Stimulated activated CD8-positive, alpha-beta memory T cell treated with anti-CD3 and anti-CD28 coated beads, Interleukin-4, amount 100 ng/mL, for 24 hours (primary cell): ENCODE data around the gene ZNF497.
"Not testable (repeated sequence)": the region's sequence is repeated elsewhere in the genome, so short reads cannot be mapped to it uniquely, and the experiment has no call there.

Experiments
- DNase-seq: peaks from one replicate; pipeline ENCODE4 v3.0.0-alpha.2; 2020; ENCODE audit warnings: low read depth

The ZNF497 gene

DNA sequence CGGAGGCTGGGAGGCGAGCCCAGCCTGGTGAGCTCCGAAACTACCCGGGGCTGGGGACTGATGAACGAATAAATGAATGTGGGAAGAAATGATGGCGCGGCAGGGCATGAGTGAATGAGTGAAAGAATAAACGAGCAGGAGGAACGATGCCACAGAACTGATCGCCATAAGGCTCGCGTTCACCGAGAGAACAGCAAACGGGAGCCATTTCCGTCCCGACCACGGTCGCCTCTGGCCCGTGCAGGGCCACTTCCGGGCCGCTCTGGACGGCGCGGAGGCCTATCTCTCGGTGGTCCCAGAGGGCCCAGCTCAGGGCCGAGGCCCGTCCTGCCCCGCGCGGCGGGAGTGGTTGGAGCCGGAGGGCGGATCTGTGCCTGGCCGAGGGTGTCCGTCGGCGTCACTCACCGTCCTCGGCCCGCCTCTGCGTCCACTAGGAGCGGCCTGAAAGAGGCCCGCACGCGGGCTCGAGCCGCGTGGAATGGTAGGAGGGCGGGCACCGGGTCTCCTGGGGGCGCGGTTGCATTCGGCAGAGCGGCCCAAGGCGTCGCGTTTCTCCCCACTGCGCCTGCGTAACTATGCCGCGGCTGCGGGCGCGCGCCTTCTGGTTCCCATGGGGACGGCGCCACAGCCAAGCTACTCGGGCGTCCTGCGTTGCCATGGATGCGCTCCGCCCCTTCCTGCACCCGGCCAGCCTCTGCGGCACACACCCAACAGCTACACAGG, at the start of gene ZNF497:
Gene ZNF497, minus strand, starts transcription at position 480 of the 723 bp plus-strand sequence. CDS start 5,116 bp downstream, outside the sequence.
- DNase-seq: peak; percentile 96

DNA sequence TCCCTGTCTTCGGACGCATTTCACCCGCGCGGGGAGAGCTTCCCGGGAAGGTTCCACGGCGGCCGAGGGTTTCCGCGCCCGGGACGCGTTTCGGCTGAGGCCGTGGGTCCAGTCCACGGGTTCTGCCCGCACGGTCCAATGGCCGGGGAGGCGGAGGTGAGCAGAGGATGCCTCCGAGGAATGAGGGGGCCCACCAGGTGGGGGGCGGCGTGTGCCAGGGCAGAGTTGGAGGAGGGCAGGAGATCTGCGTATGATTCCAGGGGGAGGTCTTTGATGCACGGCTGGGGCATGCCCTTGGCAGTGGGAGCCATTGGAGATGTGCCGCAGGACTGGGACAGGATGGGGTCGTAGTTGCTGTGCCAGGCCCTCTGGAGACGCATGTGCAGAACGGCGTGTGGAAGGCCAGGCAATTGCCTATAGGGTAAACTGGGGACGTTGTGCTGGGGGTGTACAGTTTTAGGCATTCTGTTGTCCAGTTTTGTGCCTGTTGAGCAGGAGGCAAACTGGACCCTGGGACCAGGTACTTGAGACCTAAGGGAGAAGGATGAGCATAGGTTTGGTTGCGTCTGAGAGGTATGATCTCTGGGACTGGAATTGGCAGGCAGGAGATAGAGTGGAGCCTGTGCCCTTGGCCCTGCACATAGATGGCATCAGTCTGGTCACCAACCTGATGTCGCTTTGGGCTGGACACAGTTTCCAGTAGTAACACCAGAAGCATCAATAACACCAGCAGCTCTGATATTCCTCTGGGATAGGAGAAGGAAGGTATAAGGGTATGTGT, 46.6 kb upstream of the ZNF497 start:
- DNase-seq: no peak

DNA sequence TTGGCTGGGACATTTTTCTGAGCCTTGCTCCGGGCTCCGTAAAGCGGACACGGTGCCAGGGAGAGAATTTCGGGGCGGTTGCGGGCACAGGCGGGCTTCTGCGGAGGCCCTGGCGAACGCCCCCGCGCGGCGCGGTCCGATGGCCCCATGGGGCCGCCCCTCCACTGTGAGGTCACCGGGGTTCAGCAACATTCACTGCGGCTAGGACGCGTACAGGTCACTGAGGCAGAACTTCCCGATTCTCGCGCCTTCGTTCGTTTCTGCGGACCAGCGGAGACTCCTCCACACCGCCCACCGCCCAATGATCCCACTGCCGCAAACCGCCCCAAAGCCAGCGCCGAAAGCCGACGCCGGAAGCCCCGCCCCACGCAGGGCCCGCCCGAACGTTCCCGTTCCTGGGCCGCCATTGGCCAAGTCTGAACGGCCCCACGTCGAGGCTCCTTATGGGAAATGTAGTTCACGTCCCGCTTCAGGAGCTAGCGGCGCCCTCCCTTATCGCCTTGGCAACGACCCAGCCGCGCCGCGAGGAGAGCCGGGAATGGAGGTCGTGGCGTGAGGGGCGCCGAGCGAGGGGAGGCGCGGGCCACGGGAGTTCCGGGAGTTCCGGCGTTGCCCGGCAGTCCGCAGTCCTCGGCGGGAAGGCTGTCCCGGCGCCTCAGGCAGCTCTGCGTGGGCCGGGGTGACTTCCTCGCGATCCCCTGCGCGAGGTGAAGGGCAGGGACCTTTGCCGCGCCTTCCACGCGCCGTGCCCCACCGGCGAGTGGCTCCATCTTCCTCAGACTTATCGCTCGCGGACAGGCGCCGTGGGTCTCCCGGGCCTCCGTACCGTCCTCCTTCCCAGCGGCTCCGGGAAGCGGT, 45.8 kb upstream of the ZNF497 start, which contains the start of gene ZNF584:
Gene ZNF584, plus strand, starts transcription at position 498 of the 858 bp plus-strand sequence. CDS start 499 bp downstream, outside the sequence.
- peak; percentile 92 for DNase-seq

DNA sequence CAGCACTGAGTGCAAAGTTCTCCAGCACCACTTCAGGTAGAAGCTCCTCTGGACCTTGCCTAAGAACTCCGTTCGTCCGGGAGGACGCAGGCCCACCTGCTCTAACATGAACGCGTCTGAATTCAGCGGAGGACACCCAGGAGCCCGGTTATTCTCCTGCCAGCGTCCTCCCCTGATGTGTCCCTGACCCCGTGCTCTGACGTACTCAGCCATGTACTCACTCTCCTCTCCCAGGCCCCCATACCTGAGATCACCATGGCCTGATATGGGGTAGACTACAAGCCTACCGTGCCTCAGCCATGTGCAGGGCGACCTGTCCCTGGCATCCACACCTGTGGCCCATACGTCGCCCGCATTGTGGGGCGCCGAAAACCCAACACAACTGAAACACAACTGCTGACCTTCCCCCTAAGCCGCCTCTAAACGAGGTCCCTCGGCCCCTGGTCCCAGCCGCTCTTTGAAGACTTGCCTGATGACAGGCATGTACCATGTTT, 45.2 kb upstream of the ZNF497 start:
- DNase-seq: no peak

DNA sequence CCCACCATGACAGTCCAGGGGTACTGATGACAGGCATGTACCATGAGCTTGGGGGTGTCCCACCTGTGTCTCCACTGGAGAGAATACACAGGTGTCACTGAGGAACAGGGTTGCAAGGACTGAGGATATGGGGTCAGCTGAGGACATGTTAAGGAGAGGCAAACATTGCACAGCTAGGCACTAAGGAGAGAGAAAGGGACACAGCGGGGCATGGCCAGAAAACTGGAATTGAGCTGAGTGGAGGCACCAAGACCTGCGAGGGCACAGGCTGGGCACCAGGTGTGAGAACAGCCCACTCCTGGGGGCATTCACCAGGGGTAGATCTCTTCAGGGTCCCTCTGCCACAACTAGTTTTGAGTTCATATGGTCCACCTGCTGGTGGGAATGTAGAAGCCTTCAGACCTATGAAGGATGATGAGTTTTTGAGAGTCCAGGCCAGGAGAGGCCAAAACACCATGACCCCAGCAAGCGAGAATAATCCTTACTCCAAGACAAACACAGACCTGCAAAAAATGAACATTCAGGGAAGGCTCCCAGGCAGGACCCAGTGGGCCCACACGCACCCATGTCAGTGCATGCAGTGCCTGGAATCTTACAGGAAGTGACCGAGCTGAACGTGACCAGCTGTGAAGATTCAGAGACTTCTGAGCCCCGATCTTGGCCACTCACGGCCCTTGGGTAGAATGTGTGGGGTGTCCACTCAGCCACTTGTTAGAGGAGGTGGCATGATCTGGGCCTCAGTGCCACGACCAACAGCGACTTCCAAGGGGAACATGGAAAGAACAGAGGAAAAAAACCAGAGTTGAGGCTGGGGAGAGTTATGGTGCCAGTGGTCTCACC, 44.5 kb upstream of the ZNF497 start:
- no peak for DNase-seq

- not testable (repeated sequence) for DNase-seq
These were observed 41.4 kb upstream of the ZNF497 start for GRCh38 chr19:58403920-58404478.

GRCh38 chr19:58401840-58402421, 39.4 kb upstream of the ZNF497 start:
- DNase-seq: no peak

DNA sequence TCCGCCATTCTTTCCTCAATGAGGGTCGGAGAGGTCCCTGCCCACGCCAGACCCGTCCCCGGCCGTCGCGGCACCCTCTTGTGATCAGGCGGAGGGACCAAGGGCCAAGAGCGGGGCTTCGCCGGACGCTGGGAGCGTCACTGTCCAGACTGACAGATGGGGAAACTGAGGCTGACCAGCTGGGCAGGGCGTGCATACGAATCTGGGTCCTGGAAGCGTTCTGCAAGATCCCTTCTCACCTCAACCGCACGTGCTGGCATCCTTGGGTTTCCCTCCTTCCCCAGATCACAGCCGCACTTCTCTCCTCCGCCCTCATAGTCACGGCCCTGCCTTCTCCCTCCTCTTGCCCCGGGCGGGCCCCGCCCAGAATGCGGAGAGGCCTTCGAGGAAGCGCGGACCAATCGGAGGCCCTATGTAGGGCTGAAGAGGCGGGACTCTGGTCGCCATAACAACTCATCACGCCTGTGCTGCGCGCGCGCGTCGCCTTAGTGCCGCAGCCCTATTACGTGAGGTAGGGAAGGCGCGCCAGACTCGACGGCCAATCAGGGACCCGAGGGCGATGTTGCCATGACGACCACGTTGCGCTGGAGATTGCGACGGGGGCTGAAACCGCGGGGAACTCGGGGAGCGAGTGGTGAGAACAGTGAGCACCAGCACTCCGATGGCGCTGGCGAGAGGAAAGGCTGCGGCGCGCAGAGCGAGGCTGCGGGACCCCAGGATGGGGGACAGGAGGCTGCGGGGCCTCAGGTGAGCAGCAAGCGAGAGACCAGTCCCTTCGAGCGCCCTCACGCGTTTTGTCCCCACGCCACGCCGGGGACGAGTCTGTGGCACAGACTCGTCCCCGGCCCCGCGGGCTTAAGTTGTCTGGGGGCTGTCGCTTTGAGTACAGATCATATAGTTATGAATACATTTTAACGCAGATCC, 38.6 kb upstream of the ZNF497 start:
- DNase-seq: peak; percentile 98

- DNase-seq: no peak
These were observed 37.9 kb upstream of the ZNF497 start for GRCh38 chr19:58400316-58400915.

- no peak for DNase-seq
These were observed 37.4 kb upstream of the ZNF497 start for GRCh38 chr19:58399903-58400302.

DNA sequence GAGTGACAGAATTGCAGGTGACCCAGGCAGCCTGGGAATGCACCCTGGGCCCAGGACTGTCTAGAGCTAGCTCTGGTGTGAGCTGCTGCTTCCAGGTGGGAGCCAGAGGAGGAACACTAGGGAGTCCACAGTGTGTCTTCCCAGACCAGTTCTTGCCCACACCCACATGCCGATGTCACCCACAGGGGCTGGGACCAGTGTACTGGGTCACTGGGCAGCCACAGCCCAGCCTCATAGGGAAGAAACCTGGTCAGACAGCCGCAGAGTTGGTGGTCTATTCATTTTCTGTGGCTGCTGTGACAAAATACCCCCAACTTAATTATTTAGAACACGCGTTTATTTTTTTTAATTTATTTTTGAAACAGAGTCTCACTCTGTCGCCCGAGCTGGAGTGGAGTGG, 36.0 kb upstream of the ZNF497 start:
- no peak for DNase-seq

DNA sequence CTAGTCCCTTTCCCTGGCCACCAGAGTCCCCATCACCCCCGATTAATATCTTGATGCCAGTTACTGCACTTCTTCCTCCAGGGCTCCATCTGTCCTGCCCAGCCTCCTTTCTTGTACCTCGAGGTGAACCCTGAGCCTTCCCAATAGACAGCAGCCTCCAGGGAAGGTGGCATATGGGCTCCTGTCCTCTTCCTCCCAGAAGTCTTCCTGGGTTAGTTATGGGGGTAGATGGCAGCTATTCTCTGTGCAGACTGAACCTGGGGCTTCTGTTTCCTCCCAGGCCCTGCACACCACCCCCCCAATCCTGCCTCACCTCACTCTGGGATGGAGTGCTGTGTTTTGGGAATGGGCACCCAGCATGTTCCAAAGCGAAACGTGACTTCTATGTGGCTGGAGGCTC, 35.5 kb upstream of the ZNF497 start:
- no peak for DNase-seq

GRCh38 chr19:58397533-58398037, 35.0 kb upstream of the ZNF497 start:
- no peak for DNase-seq

GRCh38 chr19:58396691-58397532, 34.4 kb upstream of the ZNF497 start:
- no peak for DNase-seq

DNA sequence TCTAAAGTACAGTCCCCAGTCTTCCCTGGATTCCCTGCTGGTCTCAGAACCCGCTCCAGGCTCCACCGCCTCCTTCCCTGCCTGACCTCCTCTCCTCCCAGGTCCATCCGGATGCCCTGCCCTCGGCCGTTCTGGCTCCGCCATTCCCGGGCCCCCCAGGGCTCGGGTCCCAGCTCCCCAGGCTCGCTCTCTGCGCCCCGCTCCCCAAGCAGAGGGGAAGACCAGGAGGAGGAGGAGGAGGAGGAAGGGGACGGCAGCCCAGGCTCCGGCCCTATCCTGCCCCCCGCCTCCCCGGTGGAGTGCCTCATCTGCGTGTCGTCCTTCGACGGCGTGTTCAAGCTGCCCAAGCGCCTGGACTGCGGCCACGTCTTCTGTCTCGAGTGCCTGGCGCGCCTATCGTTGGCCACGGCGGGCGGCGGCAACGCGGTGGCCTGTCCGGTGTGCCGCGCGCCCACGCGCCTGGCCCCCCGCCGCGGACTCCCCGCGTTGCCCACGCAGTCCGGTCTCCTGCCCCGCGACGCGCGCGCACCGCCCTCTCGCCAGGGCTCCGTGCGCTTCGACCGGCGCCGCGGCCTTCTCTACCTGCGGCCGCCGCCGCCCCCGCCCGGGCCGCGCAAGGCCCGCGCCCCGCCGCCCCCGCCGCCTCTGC, 33.6 kb upstream of the ZNF497 start:
- no peak for DNase-seq

DNA sequence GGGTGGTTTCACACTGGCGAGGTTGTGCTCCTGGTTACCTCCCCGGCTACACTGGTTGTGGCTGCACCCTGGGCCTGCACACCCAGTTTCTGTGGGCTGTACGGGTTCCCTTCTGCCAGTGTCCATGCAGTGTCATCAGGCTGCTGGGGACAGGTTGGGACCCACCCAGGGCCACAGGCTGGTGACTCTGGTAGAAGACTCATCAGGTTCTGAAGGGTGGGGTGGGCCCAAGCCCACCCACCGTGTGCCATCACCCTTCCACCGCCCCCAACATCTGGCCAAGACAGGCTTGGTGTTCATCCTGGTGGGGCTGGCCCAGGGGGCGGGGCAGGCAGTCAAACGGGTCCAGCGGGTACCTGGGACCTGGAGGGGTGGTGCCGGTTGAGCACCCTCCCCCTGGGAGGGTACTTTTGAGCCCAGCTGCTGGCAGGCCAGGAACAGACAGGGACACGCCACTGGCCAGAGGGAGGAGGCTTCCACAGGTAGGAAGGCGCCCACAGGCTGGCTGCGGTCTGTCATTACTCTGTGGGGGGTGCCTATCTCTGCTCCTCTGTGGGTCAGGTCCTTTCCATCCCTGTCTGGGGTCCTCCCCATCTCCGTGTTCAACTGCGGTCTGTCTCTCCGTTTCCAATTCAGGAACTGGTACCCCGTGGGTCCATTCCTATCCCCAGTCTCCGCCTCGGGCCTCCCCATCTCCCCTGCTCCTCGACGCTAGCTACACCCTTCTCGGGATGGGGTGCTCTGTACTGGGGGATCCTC, 32.8 kb upstream of the ZNF497 start, which contains the start of gene RNF225:
Gene RNF225, plus strand, starts transcription at position 437 of the 759 bp plus-strand sequence. CDS start 434 bp downstream, outside the sequence.
- DNase-seq: no peak
